H1 (cell line): ENCODE measurements around the gene ARHGAP10. TPM values are rescaled to one million over a fixed set of nuclear protein-coding genes. Genes with fewer than 3 reads are reported as not detected.

Source experiments
- ATF2 ChIP-seq: IDR thresholded peaks from 2 replicates; pipeline ENCODE4 v1.6.1; 2012; ENCODE audit warnings: low read length, inconsistent platforms
- ATF3 ChIP-seq: IDR thresholded peaks from 2 replicates; pipeline ENCODE4 v1.6.1; 2011; ENCODE audit warnings: low read depth, mild to moderate bottlenecking, low read length; ENCODE audit not compliant: insufficient read depth
- CEBPB ChIP-seq: IDR thresholded peaks from 2 replicates; pipeline ENCODE4 v1.6.1; 2012; ENCODE audit warnings: low read depth, low read length
- POLR2AphosphoS5 ChIP-seq: IDR thresholded peaks from 2 replicates; pipeline ENCODE4 v1.6.1; 2011; ENCODE audit warnings: low read depth, low read length
- RAD21 ChIP-seq, 2 experiments: IDR thresholded peaks in 1 of 2; conservative IDR thresholded peaks in 1 of 2; 2 replicates each; pipeline ENCODE4 v1.6.1; 2011; ENCODE audit warnings: low read depth in 2 of 2, low read length in 2 of 2, improper control_type of control experiment in 1 of 2, inconsistent platforms in 1 of 2, mild to moderate bottlenecking in 1 of 2, moderate library complexity in 1 of 2
- polyA plus RNA-seq, 7 experiments: library from polyadenylated mRNA; depleted of rRNA in 3 of 7; stranded (reverse) in 5 of 7; unstranded in 2 of 7; fragments of >200 nt in 5 of 7; fragments of 200-250 nt in 2 of 7; gene quantifications; 1 replicate in 5 of 7; 2 replicates in 1 of 7; 4 replicates in 1 of 7; pipeline versions ENCODE4 v1.2.1 to v1.2.3, GENCODE V29; 2011 to 2013; ENCODE audit warnings: missing spikeins in 2 of 7, mixed read lengths in 2 of 7
- total RNA-seq: library from RNA; stranded (reverse); fragmentation: NEBNext Ultra II Directional; extraction: Animal tissue kit (Norgen Biotek cat#: 25700); gene quantifications from 2 replicates; pipeline ENCODE4 v1.2.1, GENCODE V29; 2021

Gene ARHGAP10
- total and polyA plus RNA-seq, 2 of the 8 experiments (the other 6 are each of a cell fraction or from before 2014, with no cell fraction given), result 3.7 to 6.1 TPM

- TF ChIP-seq RAD21 (IDR thresholded peaks at IDR 0.05 in 1 of 2, conservative IDR thresholded peaks at IDR 0.05 in 1 of 2; ENCODE audit: low read depth in 2 of 2, low read length in 2 of 2), result no peak
- no peak for TF ChIP-seq ATF3
- no peak for TF ChIP-seq POLR2AphosphoS5
- no peak for TF ChIP-seq ATF2
- no peak for TF ChIP-seq CEBPB
These were observed 28.3 kb downstream of the ARHGAP10 start (continued) for GRCh38 chr4:147760176-147760575.
